PC-3 (cell line): Measurements from ENCODE around the gene TMEM98. TPM values are rescaled to one million over a fixed set of nuclear protein-coding genes. Genes with fewer than 3 reads are reported as not detected.
"Not testable (repeated sequence)": the region's sequence is repeated elsewhere in the genome, so short reads cannot be mapped to it uniquely, and the experiment has no call there.

Source experiments
- ATAC-seq: fragments of 200-7000 bp; cut with Tn5 transposase; 2 replicates; pipeline ENCODE4 v1.9.1; 2020; ENCODE audit warnings: mild to moderate bottlenecking, moderate library complexity
- BruUV-seq: library from RNA; stranded (reverse); fragments of 400-500 nt; replicated peaks from 2 replicates; lab custom pipeline; 2021; lab: Mats Ljungman, UMichigan
- CTCF ChIA-PET: fragments of 300-600 bp; sonication (Branson Sonifier 250); formaldehyde crosslinking; loops from one replicate; lab custom pipeline; 2022; ENCODE audit warnings: antibody characterized with exemption; lab: Charles Lee
- POLR2A ChIA-PET: fragments of 300-600 bp; sonication (Branson Sonifier 250); formaldehyde crosslinking; loops from one replicate; lab custom pipeline; 2022; ENCODE audit warnings: antibody characterized with exemption; ENCODE audit not compliant: unreplicated experiment; lab: Charles Lee
- DNase-seq: peaks from one replicate; pipeline ENCODE4 v3.0.0-alpha.2; 2015
- H2AFZ ChIP-seq: fragments of 300-600 bp; sonication (generic); 2 replicates; pipeline ENCODE4 v1.6.0; 2016; ENCODE audit warnings: antibody characterized with exemption, low read length
- H3F3A ChIP-seq: fragments of 300-600 bp; sonication (generic); one replicate; pipeline ENCODE4 v1.6.0; 2017; ENCODE audit warnings: antibody characterized with exemption, low read length, control low read depth, mild to moderate bottlenecking; ENCODE audit not compliant: unreplicated experiment
- H3K27ac ChIP-seq: fragments of 300-600 bp; sonication (generic); 2 replicates; pipeline ENCODE4 v1.5.1; 2016; ENCODE audit warnings: mild to moderate bottlenecking, low read length
- H3K27me3 ChIP-seq: fragments of 300-600 bp; sonication (generic); 2 replicates; pipeline ENCODE4 v1.6.1; 2016; ENCODE audit warnings: low read length, mixed read lengths
- H3K36me3 ChIP-seq: fragments of 300-600 bp; sonication (generic); 2 replicates; pipeline ENCODE4 v1.6.1; 2016; ENCODE audit warnings: low read depth, mixed run types, low read length, mixed read lengths
- H3K4me1 ChIP-seq: fragments of 300-600 bp; sonication (generic); 2 replicates; pipeline ENCODE4 v1.5.1; 2016; ENCODE audit warnings: low read length; ENCODE audit not compliant: insufficient read depth
- H3K4me2 ChIP-seq: fragments of 300-600 bp; sonication (generic); 2 replicates; pipeline ENCODE4 v1.6.0; 2016; ENCODE audit warnings: low read length
- H3K4me3 ChIP-seq: fragments of 300-600 bp; sonication (generic); 2 replicates; pipeline ENCODE4 v1.5.1; 2016; ENCODE audit warnings: mild to moderate bottlenecking, low read length, mixed read lengths
- H3K79me2 ChIP-seq: fragments of 300-600 bp; sonication (generic); 2 replicates; pipeline ENCODE4 v1.6.1; 2017; ENCODE audit warnings: low read length, mixed read lengths
- H3K9ac ChIP-seq: fragments of 300-600 bp; sonication (generic); 2 replicates; pipeline ENCODE4 v1.6.0; 2016; ENCODE audit warnings: mild to moderate bottlenecking, low read length
- H3K9me2 ChIP-seq: fragments of 300-600 bp; sonication (generic); replicated peaks from 2 replicates; pipeline ENCODE4 v1.6.1; 2016; ENCODE audit warnings: mixed run types, low read length, mixed read lengths
- H3K9me3 ChIP-seq: fragments of 300-600 bp; sonication (generic); 2 replicates; pipeline ENCODE4 v1.6.1; 2016; ENCODE audit warnings: low read length, mixed read lengths
- H4K20me1 ChIP-seq: fragments of 300-600 bp; sonication (generic); 2 replicates; pipeline ENCODE4 v1.6.1; 2016; ENCODE audit warnings: low read length, mixed read lengths
- EZH2 ChIP-seq: fragments of 300-600 bp; sonication (generic); IDR thresholded peaks from one replicate; pipeline ENCODE4 v1.6.1; 2017; ENCODE audit warnings: antibody characterized with exemption, mild to moderate bottlenecking, low read length; ENCODE audit not compliant: unreplicated experiment
- EZH2phosphoT487 ChIP-seq: fragments of 300-600 bp; sonication (generic); IDR thresholded peaks from 2 replicates; pipeline ENCODE4 v1.6.1; 2018; ENCODE audit warnings: mild to moderate bottlenecking, antibody characterized with exemption, low read length, borderline replicate concordance
- intact Hi-C: fragments of 100-400 bp; cut with micrococcal nuclease; formaldehyde crosslinking; loops from 2 replicates; pipeline ENCODE4 v1.9.0; 2023
- total RNA-seq: library from RNA; depleted of rRNA; stranded (reverse); fragments of >200 nt; gene quantifications from 2 replicates; pipeline ENCODE4 v1.2.3, GENCODE V29; 2014
- TF ChIP-seq, protein P1 (sequence below): fragments of 300-600 bp; sonication (generic); conservative IDR thresholded peaks from 2 replicates; pipeline ENCODE4 v1.5.1; 2017; ENCODE audit warnings: antibody characterized with exemption, low read depth, mild to moderate bottlenecking, low read length

The TMEM98 gene
- total RNA-seq, 1 experiment from 2014 or later: 59.4 TPM

DNA sequence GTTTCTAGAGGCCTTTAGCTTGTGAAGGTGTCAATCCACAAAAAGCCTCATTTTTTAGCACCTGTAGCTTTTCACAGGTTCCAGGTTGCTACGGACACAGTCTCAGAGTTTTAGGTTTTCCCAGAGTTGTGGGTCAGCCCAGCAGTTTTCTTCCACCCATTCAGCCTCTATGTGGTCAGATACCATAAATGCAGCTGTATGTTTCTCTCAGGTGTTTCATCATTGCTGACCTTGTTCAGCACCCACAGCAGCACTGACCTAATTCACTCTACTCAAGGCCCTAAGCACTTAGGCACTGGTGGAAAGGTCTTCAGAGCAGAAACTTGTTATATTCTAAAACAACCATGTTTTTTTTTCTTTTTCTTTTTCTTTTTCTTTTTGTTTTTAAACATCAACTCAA, 48.7 kb downstream of the TMEM98 start:
- Histone ChIP-seq H3K4me3 (no peak overlapping the region), H2AFZ (no peak overlapping the region), H3K9ac (no peak overlapping the region), H3K9me2 (no peaks in the 10 kb centered on the region), H3K27me3 (no peaks in the 10 kb centered on the region), H3K79me2 (no peaks in the 10 kb centered on the region), H3K36me3 (no peaks in the 10 kb centered on the region), H3K27ac (no peak overlapping the region), H3K4me2 (no peak overlapping the region), H3K4me1 (no peaks in the 10 kb centered on the region), H3F3A (no peaks in the 10 kb centered on the region), H4K20me1 (no peaks in the 10 kb centered on the region), H3K9me3 (no peaks in the 10 kb centered on the region)
- CTCF ChIA-PET: interaction anchor here (0.6 kb wide), 1 partner anchor 18 kb away, joined by 4 read pairs; no protein-coding TSS in a partner anchor
- POLR2A ChIA-PET: no interaction called here
- no TSS peak for BruUV-seq
- ATAC-seq (no peak), DNase-seq (no peak)
- intact Hi-C loops: no loop called here
- TF ChIP-seq, protein P1, sequence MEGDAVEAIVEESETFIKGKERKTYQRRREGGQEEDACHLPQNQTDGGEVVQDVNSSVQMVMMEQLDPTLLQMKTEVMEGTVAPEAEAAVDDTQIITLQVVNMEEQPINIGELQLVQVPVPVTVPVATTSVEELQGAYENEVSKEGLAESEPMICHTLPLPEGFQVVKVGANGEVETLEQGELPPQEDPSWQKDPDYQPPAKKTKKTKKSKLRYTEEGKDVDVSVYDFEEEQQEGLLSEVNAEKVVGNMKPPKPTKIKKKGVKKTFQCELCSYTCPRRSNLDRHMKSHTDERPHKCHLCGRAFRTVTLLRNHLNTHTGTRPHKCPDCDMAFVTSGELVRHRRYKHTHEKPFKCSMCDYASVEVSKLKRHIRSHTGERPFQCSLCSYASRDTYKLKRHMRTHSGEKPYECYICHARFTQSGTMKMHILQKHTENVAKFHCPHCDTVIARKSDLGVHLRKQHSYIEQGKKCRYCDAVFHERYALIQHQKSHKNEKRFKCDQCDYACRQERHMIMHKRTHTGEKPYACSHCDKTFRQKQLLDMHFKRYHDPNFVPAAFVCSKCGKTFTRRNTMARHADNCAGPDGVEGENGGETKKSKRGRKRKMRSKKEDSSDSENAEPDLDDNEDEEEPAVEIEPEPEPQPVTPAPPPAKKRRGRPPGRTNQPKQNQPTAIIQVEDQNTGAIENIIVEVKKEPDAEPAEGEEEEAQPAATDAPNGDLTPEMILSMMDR: no peak
- no peak for TF ChIP-seq EZH2
- no peak for TF ChIP-seq EZH2phosphoT487

DNA sequence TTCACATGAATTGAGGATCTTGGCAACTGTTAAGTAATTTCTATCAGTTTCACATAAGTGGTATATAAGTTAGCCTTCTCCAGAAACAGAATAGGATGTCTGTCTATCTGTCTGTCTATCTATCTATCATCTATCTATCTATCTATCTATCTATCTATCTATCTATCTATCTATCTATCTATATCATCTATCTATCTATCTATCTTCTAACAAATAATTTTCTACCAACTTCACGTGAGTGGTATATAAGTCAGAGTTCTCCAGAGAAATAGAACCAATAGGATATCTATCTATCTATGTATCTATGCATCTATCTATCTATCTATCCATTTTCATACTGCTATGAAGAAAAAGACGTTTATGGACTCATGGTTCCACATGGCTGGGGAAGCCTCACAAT, 52.3 kb downstream of the TMEM98 start:
- H3K4me2 ChIP-seq: no peak overlapping the region
- intact Hi-C loops: no loop called here
- H3K9ac ChIP-seq: no peak overlapping the region
- TF ChIP-seq EZH2phosphoT487 (no peak), EZH2 (no peak)
- TF ChIP-seq, protein P1: no peak
- no peak overlapping the region for H2AFZ ChIP-seq
- H3K9me2 ChIP-seq: no peaks in the 10 kb centered on the region
- no peak overlapping the region for H3K4me3 ChIP-seq
- BruUV-seq: no TSS peak
- ATAC-seq: no peak
- H3F3A ChIP-seq: no peaks in the 10 kb centered on the region
- no peaks in the 10 kb centered on the region for H4K20me1 ChIP-seq
- no peak for DNase-seq
- no peak overlapping the region for H3K27ac ChIP-seq
- H3K79me2 ChIP-seq: no peaks in the 10 kb centered on the region
- CTCF ChIA-PET: no interaction called here
- no peaks in the 10 kb centered on the region for H3K9me3 ChIP-seq
- POLR2A ChIA-PET: no interaction called here
- no peaks in the 10 kb centered on the region for H3K4me1 ChIP-seq
- H3K36me3 ChIP-seq: no peaks in the 10 kb centered on the region
- H3K27me3 ChIP-seq: no peaks in the 10 kb centered on the region

DNA sequence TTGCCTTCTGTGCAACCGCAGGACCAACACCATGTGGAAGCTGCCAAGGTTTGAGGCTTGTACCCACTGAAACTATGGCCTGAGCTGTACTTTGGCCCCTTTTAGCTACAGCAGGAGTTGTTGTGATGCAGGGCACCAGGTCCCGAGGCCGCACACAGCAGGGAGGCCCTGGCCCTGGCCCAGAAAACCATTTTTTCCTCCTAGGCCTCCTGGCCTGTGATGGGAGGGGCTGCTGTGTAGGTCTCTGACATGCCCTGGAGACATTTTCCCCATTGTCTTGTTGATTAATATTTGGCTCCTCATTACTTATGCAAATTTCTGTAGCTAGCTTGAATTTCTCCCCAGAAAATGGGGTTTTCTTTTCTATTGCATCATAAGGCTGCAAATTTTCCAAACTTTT, 53.7 kb downstream of the TMEM98 start:
- H3K27ac ChIP-seq, H3K36me3 ChIP-seq, CTCF ChIA-PET, H3K4me3 ChIP-seq, H3K9me3 ChIP-seq, H2AFZ ChIP-seq, H3K4me2 ChIP-seq, H3K79me2 ChIP-seq, H3F3A ChIP-seq, DNase-seq, H3K9ac ChIP-seq, H4K20me1 ChIP-seq, H3K9me2 ChIP-seq, ATAC-seq, intact Hi-C loops, H3K27me3 ChIP-seq, H3K4me1 ChIP-seq, POLR2A ChIA-PET, BruUV-seq: not testable (repeated sequence)
